ENCODE data around the gene PDE4D. TPM values are rescaled to one million over a fixed set of nuclear protein-coding genes. Genes with fewer than 3 reads are reported as not detected.

The PDE4D gene
- total and polyA plus RNA-seq, 10 of the 15 experiments (the other 5 are each of a cell fraction or from before 2014, with no cell fraction given): 0.87 to 4.1 (median 2.2) TPM

GRCh38 chr5:59660737-59661136, 232.8 kb downstream of the PDE4D start (continued):
- TF ChIP-seq RAD51 (IDR thresholded peaks at IDR 0.05) (no peak), RAD21 (IDR thresholded peaks at IDR 0.05; ENCODE audit: insufficient read depth, low read depth, low read length) (peak; percentile 70), NR2C2 (IDR thresholded peaks at IDR 0.05; ENCODE audit: borderline replicate concordance, control insufficient read depth, insufficient read length, low read depth) (no peak), CHD2 (IDR thresholded peaks at IDR 0.05; ENCODE audit: borderline replicate concordance, low read depth, low read length) (no peak), TAF1 (IDR thresholded peaks at IDR 0.05; ENCODE audit: borderline replicate concordance, low read depth, low read length) (no peak), NR2F1 (conservative IDR thresholded peaks at IDR 0.05) (no peak), CHD1 (IDR thresholded peaks at IDR 0.05; ENCODE audit: low read depth, low read length) (no peak)

- Histone ChIP-seq H2AFZ (ENCODE audit: control insufficient read depth, low read depth, low read length) (no peak overlapping the region), H3K27ac (ENCODE audit: control insufficient read depth, insufficient read depth) (no peak overlapping the region), H3K36me3 (ENCODE audit: control insufficient read depth in 2 of 2, insufficient read depth in 2 of 2, low read length in 1 of 2) (no peaks in the 10 kb centered on the region), H3K9ac (ENCODE audit: control insufficient read depth, insufficient read depth, low read length) (no peak overlapping the region), H3K9me3 (replicated peaks; ENCODE audit: control insufficient read depth, insufficient read depth, low read length) (no peaks in the 10 kb centered on the region), H3K79me2 (ENCODE audit: control insufficient read depth, insufficient read depth, low read length) (no peaks in the 10 kb centered on the region), H4K20me1 (ENCODE audit: control insufficient read depth, insufficient read depth) (no peaks in the 10 kb centered on the region), H3K27me3 (replicated peaks in 1 of 2; ENCODE audit: control insufficient read depth in 2 of 2, insufficient read depth in 2 of 2, low read length in 1 of 2) (no peaks in the 10 kb centered on the region), H3K4me2 (ENCODE audit: control insufficient read depth, insufficient read depth) (no peak overlapping the region), H3K4me1 (ENCODE audit: control insufficient read depth, insufficient read depth, low read length) (no peaks in the 10 kb centered on the region), H3K4me3 (no peak overlapping the region)
- DNase-seq (ENCODE audit: low read depth, low spot score): no peak
- ChIA-PET CTCF (interaction anchor here (1.0 to 1.7 kb wide), 3 partner anchors 16 to 290 kb away, joined by 4 to 12 read pairs (median 7); no protein-coding TSS in a partner anchor), RAD21 (ENCODE audit: unreplicated experiment) (no interaction called here), POLR2A (no interaction called here), SMC1A (ENCODE audit: uncharacterized antibody, unreplicated experiment) (interaction anchor here (1.2 to 1.8 kb wide), 2 partner anchors 9 to 151 kb away, joined by 4 to 8 read pairs; no protein-coding TSS in a partner anchor)
- ATAC-seq: no peak
- no peak for FAIRE-seq
- TF ChIP-seq RUNX3 (IDR thresholded peaks at IDR 0.05; ENCODE audit: low read length) (0 out of 2 replicates have a peak, but pooled peaks have one; percentile 9), ZBTB40 (IDR thresholded peaks at IDR 0.05; ENCODE audit: borderline replicate concordance) (no peak), HCFC1 (IDR thresholded peaks at IDR 0.05; ENCODE audit: low read length) (no peak)
- BruUV-seq (replicated peaks): no TSS peak
- 54% methylated on average over 5 of the region's 5 CpGs for WGBS (ENCODE audit: insufficient coverage, insufficient replicate concordance, low lambda C conversion rate, missing lambda C conversion rate)
- in situ Hi-C loops (cut with MboI): loop anchor here (25.0 kb wide), 2 partner anchors 144 to 469 kb away; no protein-coding TSS in a partner anchor
- intact Hi-C loops (cut with micrococcal nuclease; ENCODE audit: unreplicated experiment): no loop called here
These were observed 236.9 kb downstream of the PDE4D start for GRCh38 chr5:59656351-59657254.

Data from GM12878 (cell line).